Muscle layer of duodenum (tissue), 2 donors: Measurements from ENCODE around the gene BCL3.
"Not testable (repeated sequence)": the region's sequence is repeated elsewhere in the genome, so short reads cannot be mapped to it uniquely, and the experiment has no call there.

Experiments
- H3K27ac ChIP-seq: one replicate; pipeline ENCODE4 v1.7.0; 2013; ENCODE audit warnings: mild to moderate bottlenecking, low read length
- H3K27me3 ChIP-seq: one replicate; pipeline ENCODE4 v1.7.0; 2013; ENCODE audit warnings: low read depth, mild to moderate bottlenecking, control low read depth, low read length
- H3K36me3 ChIP-seq, 2 donors: one replicate each; pipeline ENCODE4 v1.7.0; 2013; ENCODE audit warnings: low read length in 2 of 2, control low read depth in 1 of 2, mild to moderate bottlenecking in 1 of 2; ENCODE audit not compliant: insufficient read depth in 2 of 2, control insufficient read depth in 1 of 2
- H3K4me1 ChIP-seq, 2 donors: one replicate each; pipeline ENCODE4 v1.7.0; 2013; ENCODE audit warnings: low read length in 2 of 2, mild to moderate bottlenecking in 2 of 2, control low read depth in 1 of 2, moderate library complexity in 1 of 2; ENCODE audit not compliant: insufficient read depth in 2 of 2, control insufficient read depth in 1 of 2
- H3K4me3 ChIP-seq, 2 donors: one replicate each; pipeline ENCODE4 v1.7.0; 2013; ENCODE audit warnings: low read length in 2 of 2, low read depth in 1 of 2, mild to moderate bottlenecking in 1 of 2
- H3K9me3 ChIP-seq, 2 donors: one replicate each; pipeline ENCODE4 v1.7.0; 2013; ENCODE audit warnings: low read length in 2 of 2, control low read depth in 1 of 2, mild to moderate bottlenecking in 1 of 2; ENCODE audit not compliant: control insufficient read depth in 1 of 2
- donor health status: healthy.

The BCL3 gene

GRCh38 chr19:44765949-44766335 is 17.4 kb downstream of the BCL3 start:
- Histone ChIP-seq H3K9me3 (no peaks in the 10 kb centered on the region), H3K27ac (no peak overlapping the region), H3K4me3 (no peak overlapping the region), H3K27me3 (no peaks in the 10 kb centered on the region), H3K36me3 (peaks cover 0 to 4% of the 10 kb centered on the region in 2 donors), H3K4me1 (no peaks in the 10 kb centered on the region)

- no peaks in the 10 kb centered on the region for H3K36me3 ChIP-seq
- H3K9me3 ChIP-seq, result no peaks in the 10 kb centered on the region
- H3K27ac ChIP-seq, result no peak overlapping the region
- no peaks in the 10 kb centered on the region for H3K27me3 ChIP-seq
- H3K4me1 ChIP-seq, result no peaks in the 10 kb centered on the region
- H3K4me3 ChIP-seq, result no peak overlapping the region
Measured at GRCh38 chr19:44767295-44768180, 19.0 kb downstream of the BCL3 start.

GRCh38 chr19:44770550-44771257 is 22.2 kb downstream of the BCL3 start:
- Histone ChIP-seq H3K4me1 (no peaks in the 10 kb centered on the region), H3K4me3 (no peak overlapping the region)

GRCh38 chr19:44772144-44772543 is 23.6 kb downstream of the BCL3 start:
- H3K36me3 ChIP-seq, H3K27ac ChIP-seq: not testable (repeated sequence)

More at GRCh38 chr19:44770550-44771257, 22.2 kb downstream of the BCL3 start:
- Histone ChIP-seq H3K9me3 (no peaks in the 10 kb centered on the region), H3K36me3 (no peaks in the 10 kb centered on the region), H3K27me3 (no peaks in the 10 kb centered on the region), H3K27ac (no peak overlapping the region)

GRCh38 chr19:44772959-44773358 is 24.5 kb downstream of the BCL3 start:
- peaks cover 0 to 3% of the 10 kb centered on the region in 2 donors for H3K4me1 ChIP-seq
- H3K27me3 ChIP-seq, result no peaks in the 10 kb centered on the region
- H3K9me3 ChIP-seq, result no peaks in the 10 kb centered on the region
- H3K4me3 ChIP-seq, result no peak overlapping the region
- H3K36me3 ChIP-seq, result no peaks in the 10 kb centered on the region
- no peak overlapping the region for H3K27ac ChIP-seq

More at GRCh38 chr19:44772144-44772543, 23.6 kb downstream of the BCL3 start:
- not testable (repeated sequence) for H3K4me3 ChIP-seq, H3K4me1 ChIP-seq, H3K9me3 ChIP-seq, H3K27me3 ChIP-seq

- no peaks in the 10 kb centered on the region for H3K27me3 ChIP-seq
- no peak overlapping the region for H3K4me3 ChIP-seq
- peaks cover 0 to 5% of the 10 kb centered on the region in 2 donors for H3K4me1 ChIP-seq
- no peaks in the 10 kb centered on the region for H3K9me3 ChIP-seq
- no peak overlapping the region for H3K27ac ChIP-seq
- H3K36me3 ChIP-seq, result no peaks in the 10 kb centered on the region
Measured at GRCh38 chr19:44775676-44776240, 27.2 kb downstream of the BCL3 start.

- H3K4me1 ChIP-seq, result peaks cover 0 to 5% of the 10 kb centered on the region in 2 donors
- peak overlapping the region; percentile 81 for H3K27ac ChIP-seq
- H3K27me3 ChIP-seq, result no peaks in the 10 kb centered on the region
- no peaks in the 10 kb centered on the region for H3K9me3 ChIP-seq
- no peaks in the 10 kb centered on the region for H3K36me3 ChIP-seq
- no peak overlapping the region for H3K4me3 ChIP-seq
Measured at GRCh38 chr19:44776402-44777096, 28.0 kb downstream of the BCL3 start.

GRCh38 chr19:44777715-44778347 is 29.3 kb downstream of the BCL3 start, which contains the start of gene CBLC:
Gene CBLC (plus strand): TSS chr19:44777890. CDS start chr19:44777932, 42 bp downstream.
- H3K9me3 ChIP-seq, result no peaks in the 10 kb centered on the region
- H3K27me3 ChIP-seq, result no peaks in the 10 kb centered on the region
- peaks cover 0 to 5% of the 10 kb centered on the region in 2 donors for H3K4me1 ChIP-seq
- H3K27ac ChIP-seq, result peak within 1 kb of the TSS; percentile 81
- H3K36me3 ChIP-seq, result no peaks in the 10 kb centered on the region
- no peak within 1 kb of the TSS for H3K4me3 ChIP-seq

GRCh38 chr19:44779150-44779549 is 30.6 kb downstream of the BCL3 start:
- Histone ChIP-seq H3K4me3 (peak overlapping the region in 1 of 2 donors; percentile 3), H3K36me3 (no peaks in the 10 kb centered on the region), H3K27me3 (no peaks in the 10 kb centered on the region), H3K27ac (peak overlapping the region; percentile 31), H3K4me1 (peaks cover 0 to 5% of the 10 kb centered on the region in 2 donors), H3K9me3 (no peaks in the 10 kb centered on the region)

GRCh38 chr19:44781694-44782093 is 33.2 kb downstream of the BCL3 start:
- H3K4me3 ChIP-seq, H3K27ac ChIP-seq, H3K27me3 ChIP-seq, H3K4me1 ChIP-seq, H3K36me3 ChIP-seq, H3K9me3 ChIP-seq: not testable (repeated sequence)
